ENCODE measurements around the gene VPS33A. TPM values are rescaled to one million over a fixed set of nuclear protein-coding genes. Genes with fewer than 3 reads are reported as not detected.

The VPS33A gene
- total and polyA plus RNA-seq, 2 of the 8 experiments (the other 6 are each of a cell fraction or from before 2014, with no cell fraction given): 16.4 to 41.8 TPM

DNA sequence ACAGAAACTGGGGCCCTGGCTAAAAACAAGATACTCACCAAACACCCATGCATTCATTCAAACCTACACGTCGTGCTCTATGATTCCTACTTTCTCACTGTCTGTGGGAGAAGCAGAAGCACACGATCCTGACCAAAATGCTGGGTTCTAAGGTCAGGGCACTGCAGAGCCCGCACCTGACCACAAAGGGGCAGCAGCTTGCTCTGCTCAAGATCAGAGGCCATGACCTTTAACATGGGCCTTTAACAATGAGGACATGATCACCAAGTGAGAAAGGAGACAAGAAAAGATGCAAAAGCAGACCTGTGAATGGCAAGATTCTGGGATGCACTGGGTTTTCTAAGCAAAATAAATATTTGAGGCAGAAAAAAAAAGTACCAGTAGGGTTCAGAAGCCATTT, 40.1 kb upstream of the VPS33A start:
- Histone ChIP-seq H4K8ac (ENCODE audit: extremely low read depth, insufficient read depth, low read length) (no peak overlapping the region), H3K14ac (ENCODE audit: insufficient read length) (no peak overlapping the region), H3K9me3 (ENCODE audit: insufficient read depth in 2 of 2, low read depth in 1 of 2, low read length in 1 of 2) (no peaks in the 10 kb centered on the region), H3K4ac (replicated peaks; ENCODE audit: insufficient read length, low read depth, low read length) (no peak overlapping the region), H3K23ac (ENCODE audit: insufficient read length) (no peak overlapping the region), H3K36me3 (ENCODE audit: control insufficient read depth in 2 of 4, insufficient read depth in 4 of 4, low read length in 3 of 4) (no peaks in the 10 kb centered on the region), H2BK20ac (ENCODE audit: low read length) (no peak overlapping the region), H2BK5ac (ENCODE audit: low read depth, low read length) (no peak overlapping the region), H2AK5ac (ENCODE audit: low read depth, low read length) (no peak overlapping the region), H3K27ac (ENCODE audit: low read depth, low read length) (no peak overlapping the region), H2AFZ (ENCODE audit: low read length) (no peak overlapping the region), H3K18ac (ENCODE audit: extremely low read depth, low read length) (no peak overlapping the region), H3K4me2 (ENCODE audit: insufficient read depth in 1 of 2, low read depth in 2 of 2, low read length in 2 of 2) (no peak overlapping the region), H4K5ac (ENCODE audit: insufficient read length, low read depth, low read length) (no peak overlapping the region), H3K4me1 (replicated peaks in 1 of 4; ENCODE audit: control insufficient read depth in 3 of 4, insufficient read depth in 4 of 4, low read length in 3 of 4) (no peaks in the 10 kb centered on the region; a peak in 1 of 7 replicates), H3K79me2 (ENCODE audit: control insufficient read depth in 1 of 2, insufficient read depth in 2 of 2, low read length in 2 of 2) (no peaks in the 10 kb centered on the region), H3K9ac (replicated peaks in 1 of 4; ENCODE audit: extremely low read depth in 1 of 4, low read depth in 3 of 4, low read length in 3 of 4) (no peak overlapping the region), H2BK120ac (replicated peaks; ENCODE audit: low read depth, low read length) (no peak overlapping the region), H3K56ac (replicated peaks; ENCODE audit: insufficient read length, low read depth, low read length) (no peak overlapping the region), H3K27me3 (replicated peaks in 1 of 4; ENCODE audit: control insufficient read depth in 3 of 4, extremely low read depth in 1 of 4, insufficient read depth in 3 of 4, low read length in 3 of 4) (no peaks in the 10 kb centered on the region), H2BK12ac (ENCODE audit: low read depth, low read length) (no peak overlapping the region), H4K91ac (replicated peaks; ENCODE audit: insufficient read length, low read length) (no peak overlapping the region), H2BK15ac (ENCODE audit: low read length) (no peak overlapping the region), H3K23me2 (ENCODE audit: low read depth, low read length) (no peaks in the 10 kb centered on the region), H4K20me1 (replicated peaks in 1 of 2; ENCODE audit: control insufficient read depth in 1 of 2, insufficient read depth in 2 of 2, low read length in 2 of 2) (no peaks in the 10 kb centered on the region), H3K4me3 (ENCODE audit: extremely low read depth in 1 of 4, insufficient read depth in 2 of 4, low read depth in 3 of 4, low read length in 4 of 4) (no peak overlapping the region), H3K79me1 (ENCODE audit: low read depth, low read length) (no peaks in the 10 kb centered on the region)
- FAIRE-seq: peak; percentile 79
- ChIA-PET POLR2A (ENCODE audit: partially characterized antibody) (interaction anchor here (1.2 kb wide), 1 partner anchor 165 kb away, joined by 3 read pairs; no protein-coding TSS in a partner anchor), CTCF (ENCODE audit: partially characterized antibody) (interaction anchor here (0.6 to 6.7 kb wide), 16 partner anchors 7 to 1600 kb away, joined by 3 to 49 read pairs (median 4); no protein-coding TSS in a partner anchor)
- DNase-seq (ENCODE audit: low read depth in 1 of 2, low spot score in 2 of 2): peak; percentile 7 to 47
- 75% methylated on average over 4 of the region's 4 CpGs; no CpG with 5 or more reads in 1 of the 2 experiments for WGBS, 2 experiments (ENCODE audit: extremely low coverage in 1 of 2, insufficient coverage in 1 of 2, insufficient read length in 1 of 2, insufficient replicate concordance in 2 of 2, low coverage in 1 of 2, low lambda C conversion rate in 2 of 2, missing lambda C conversion rate in 1 of 2)
- peak; percentile 64 to 76 for TF ChIP-seq RAD21 (IDR thresholded peaks at IDR 0.05 in 1 of 2, conservative IDR thresholded peaks at IDR 0.05 in 1 of 2; ENCODE audit: low read depth in 2 of 2, low read length in 2 of 2)
- no peak for TF ChIP-seq EZH2 (IDR thresholded peaks at IDR 0.05; ENCODE audit: low read depth, low read length, severe bottlenecking)
- no peak for TF ChIP-seq FOSL1 (IDR thresholded peaks at IDR 0.05; ENCODE audit: insufficient read depth, low read depth, low read length)
- no peak for TF ChIP-seq RBBP5 (IDR thresholded peaks at IDR 0.05; ENCODE audit: borderline replicate concordance, low read depth, low read length)
- no peak for TF ChIP-seq POLR2AphosphoS5 (IDR thresholded peaks at IDR 0.05; ENCODE audit: low read depth, low read length)
- TF ChIP-seq POLR2A (IDR thresholded peaks at IDR 0.05; ENCODE audit: control extremely low read depth in 1 of 2, low read depth in 2 of 2, low read length in 2 of 2): no peak
- TF ChIP-seq, protein P1, sequence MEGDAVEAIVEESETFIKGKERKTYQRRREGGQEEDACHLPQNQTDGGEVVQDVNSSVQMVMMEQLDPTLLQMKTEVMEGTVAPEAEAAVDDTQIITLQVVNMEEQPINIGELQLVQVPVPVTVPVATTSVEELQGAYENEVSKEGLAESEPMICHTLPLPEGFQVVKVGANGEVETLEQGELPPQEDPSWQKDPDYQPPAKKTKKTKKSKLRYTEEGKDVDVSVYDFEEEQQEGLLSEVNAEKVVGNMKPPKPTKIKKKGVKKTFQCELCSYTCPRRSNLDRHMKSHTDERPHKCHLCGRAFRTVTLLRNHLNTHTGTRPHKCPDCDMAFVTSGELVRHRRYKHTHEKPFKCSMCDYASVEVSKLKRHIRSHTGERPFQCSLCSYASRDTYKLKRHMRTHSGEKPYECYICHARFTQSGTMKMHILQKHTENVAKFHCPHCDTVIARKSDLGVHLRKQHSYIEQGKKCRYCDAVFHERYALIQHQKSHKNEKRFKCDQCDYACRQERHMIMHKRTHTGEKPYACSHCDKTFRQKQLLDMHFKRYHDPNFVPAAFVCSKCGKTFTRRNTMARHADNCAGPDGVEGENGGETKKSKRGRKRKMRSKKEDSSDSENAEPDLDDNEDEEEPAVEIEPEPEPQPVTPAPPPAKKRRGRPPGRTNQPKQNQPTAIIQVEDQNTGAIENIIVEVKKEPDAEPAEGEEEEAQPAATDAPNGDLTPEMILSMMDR (IDR thresholded peaks at IDR 0.05; ENCODE audit: control extremely low read depth in 1 of 3, insufficient read depth in 1 of 3, low read depth in 1 of 3, low read length in 3 of 3): peak; percentile 69 to 88 (median 82)
- TF ChIP-seq BRCA1 (IDR thresholded peaks at IDR 0.05; ENCODE audit: low read depth, low read length): no peak
- no peak for TF ChIP-seq HDAC2 (IDR thresholded peaks at IDR 0.05; ENCODE audit: borderline replicate concordance in 1 of 2, low read depth in 2 of 2, low read length in 2 of 2)
- TF ChIP-seq YY1 (IDR thresholded peaks at IDR 0.05; ENCODE audit: low read depth, low read length): peak; percentile 56; the same call in 1 of the 2 replicates
- TF ChIP-seq KDM4A (IDR thresholded peaks at IDR 0.05; ENCODE audit: low read depth, low read length, severe bottlenecking): no peak
